Osteoblast (primary cell): ENCODE measurements around the gene TXNDC11. TPM values are rescaled to one million over a fixed set of nuclear protein-coding genes. Genes with fewer than 3 reads are reported as not detected.

Source experiments
- DNase-seq: peaks from one replicate; pipeline ENCODE4 v3.0.0; 2011; ENCODE audit warnings: low spot score, mixed read lengths; ENCODE audit not compliant: insufficient read length; ENCODE audit errors: missing footprints
- H2AFZ ChIP-seq: 2 replicates; pipeline ENCODE4 v1.6.0; 2011; ENCODE audit warnings: mild to moderate bottlenecking, low read length
- H3K27ac ChIP-seq: 2 replicates; pipeline ENCODE4 v1.5.1; 2011; ENCODE audit warnings: mild to moderate bottlenecking, low read depth, low read length, moderate library complexity
- H3K27me3 ChIP-seq: 2 replicates; pipeline ENCODE4 v1.6.0; 2012; ENCODE audit warnings: mild to moderate bottlenecking, control low read depth, inconsistent platforms, low read length, moderate library complexity; ENCODE audit not compliant: insufficient read depth
- H3K36me3 ChIP-seq: 2 replicates; pipeline ENCODE4 v1.5.1; 2011; ENCODE audit warnings: mild to moderate bottlenecking, low read length, control low read depth, moderate library complexity; ENCODE audit not compliant: insufficient read depth
- H3K4me1 ChIP-seq: 2 replicates; pipeline ENCODE4 v1.5.1; 2011; ENCODE audit warnings: mild to moderate bottlenecking, low read length, control low read depth, moderate library complexity; ENCODE audit not compliant: insufficient read depth
- H3K4me2 ChIP-seq: 2 replicates; pipeline ENCODE4 v1.6.0; 2011; ENCODE audit warnings: mild to moderate bottlenecking, low read length; ENCODE audit not compliant: insufficient read depth
- H3K4me3 ChIP-seq: fragments of 200-600 bp; sonication (generic); 3 replicates; pipeline ENCODE4 v1.5.1; 2012; ENCODE audit warnings: mild to moderate bottlenecking, low read length, inconsistent platforms; ENCODE audit not compliant: insufficient read depth
- H3K79me2 ChIP-seq: 2 replicates; pipeline ENCODE4 v1.6.0; 2012; ENCODE audit warnings: mild to moderate bottlenecking, low read length, control low read depth, inconsistent platforms; ENCODE audit not compliant: insufficient read depth
- H3K9me3 ChIP-seq: 2 replicates; pipeline ENCODE4 v1.5.1; 2011; ENCODE audit warnings: low read depth, low read length, control low read depth
- H4K20me1 ChIP-seq: 2 replicates; pipeline ENCODE4 v1.6.0; 2012; ENCODE audit warnings: mild to moderate bottlenecking, low read length, control low read depth; ENCODE audit not compliant: insufficient read depth
- total RNA-seq: library from RNA; depleted of rRNA; stranded (reverse); fragments of >200 nt; gene quantifications from 2 replicates; pipeline ENCODE4 v1.2.3, GENCODE V29; 2012
- TF ChIP-seq, protein P1 (sequence below): IDR thresholded peaks from 2 replicates; pipeline ENCODE4 v1.5.1; 2011; ENCODE audit warnings: mild to moderate bottlenecking, low read depth, low read length, moderate library complexity; ENCODE audit errors: extremely low read depth

TXNDC11 gene
- total RNA-seq, 1 donor, result 26.1 TPM

DNA sequence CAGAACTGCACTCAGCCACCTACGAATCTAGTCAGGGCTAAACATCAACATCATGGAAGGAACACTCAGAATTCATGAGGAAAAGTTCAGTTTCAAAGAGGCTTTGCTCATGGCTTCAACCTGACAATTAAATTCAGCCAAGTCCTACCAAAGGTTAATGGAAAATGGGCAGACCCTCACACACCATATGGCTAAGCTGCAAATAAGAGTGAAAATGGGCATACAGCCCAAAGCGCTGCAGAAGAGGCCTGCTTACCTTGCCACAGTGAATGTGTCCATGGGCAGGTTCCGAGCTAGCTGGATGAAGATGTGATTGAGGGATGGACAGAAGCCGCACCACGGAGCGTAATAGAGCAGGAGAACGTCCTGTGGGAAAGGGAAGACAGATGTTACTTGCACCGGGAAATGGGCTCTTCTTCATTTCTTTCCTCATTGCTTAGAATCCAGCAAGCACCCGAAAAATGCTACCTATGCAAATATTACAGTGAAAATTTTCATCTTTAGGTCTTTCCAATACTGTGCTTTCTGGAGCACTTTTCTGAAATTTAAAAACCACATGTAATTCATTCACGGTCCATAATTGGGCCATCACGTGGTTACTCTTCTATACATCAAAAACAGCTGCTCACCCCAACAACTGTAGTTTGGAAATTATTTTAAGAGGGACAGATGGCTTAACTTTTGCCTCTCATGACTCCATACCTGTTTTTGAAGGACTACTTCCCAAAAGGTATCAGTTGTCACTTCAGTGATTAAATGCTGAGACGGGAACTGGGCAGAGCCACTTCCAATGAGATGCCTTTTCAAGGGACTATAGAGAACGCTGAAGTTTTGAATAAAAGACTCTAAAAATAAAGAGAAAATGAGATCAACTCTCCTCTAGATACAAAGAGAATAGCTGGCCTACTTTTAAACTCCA lies 54.8 kb downstream of the TXNDC11 start:
- no peak for DNase-seq
- peaks cover 22% of the 10 kb centered on the region for H4K20me1 ChIP-seq
- TF ChIP-seq, protein P1, sequence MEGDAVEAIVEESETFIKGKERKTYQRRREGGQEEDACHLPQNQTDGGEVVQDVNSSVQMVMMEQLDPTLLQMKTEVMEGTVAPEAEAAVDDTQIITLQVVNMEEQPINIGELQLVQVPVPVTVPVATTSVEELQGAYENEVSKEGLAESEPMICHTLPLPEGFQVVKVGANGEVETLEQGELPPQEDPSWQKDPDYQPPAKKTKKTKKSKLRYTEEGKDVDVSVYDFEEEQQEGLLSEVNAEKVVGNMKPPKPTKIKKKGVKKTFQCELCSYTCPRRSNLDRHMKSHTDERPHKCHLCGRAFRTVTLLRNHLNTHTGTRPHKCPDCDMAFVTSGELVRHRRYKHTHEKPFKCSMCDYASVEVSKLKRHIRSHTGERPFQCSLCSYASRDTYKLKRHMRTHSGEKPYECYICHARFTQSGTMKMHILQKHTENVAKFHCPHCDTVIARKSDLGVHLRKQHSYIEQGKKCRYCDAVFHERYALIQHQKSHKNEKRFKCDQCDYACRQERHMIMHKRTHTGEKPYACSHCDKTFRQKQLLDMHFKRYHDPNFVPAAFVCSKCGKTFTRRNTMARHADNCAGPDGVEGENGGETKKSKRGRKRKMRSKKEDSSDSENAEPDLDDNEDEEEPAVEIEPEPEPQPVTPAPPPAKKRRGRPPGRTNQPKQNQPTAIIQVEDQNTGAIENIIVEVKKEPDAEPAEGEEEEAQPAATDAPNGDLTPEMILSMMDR, result no peak
- H3K9me3 ChIP-seq, result no peaks in the 10 kb centered on the region
- H3K4me3 ChIP-seq, result no peak overlapping the region
- no peak overlapping the region for H3K4me2 ChIP-seq
- H3K79me2 ChIP-seq, result peaks cover 23% of the 10 kb centered on the region
- H3K27ac ChIP-seq, result no peak overlapping the region
- peaks cover 52% of the 10 kb centered on the region for H3K36me3 ChIP-seq
- peaks cover 17% of the 10 kb centered on the region for H3K4me1 ChIP-seq
- no peak overlapping the region for H2AFZ ChIP-seq
- no peaks in the 10 kb centered on the region for H3K27me3 ChIP-seq

DNA sequence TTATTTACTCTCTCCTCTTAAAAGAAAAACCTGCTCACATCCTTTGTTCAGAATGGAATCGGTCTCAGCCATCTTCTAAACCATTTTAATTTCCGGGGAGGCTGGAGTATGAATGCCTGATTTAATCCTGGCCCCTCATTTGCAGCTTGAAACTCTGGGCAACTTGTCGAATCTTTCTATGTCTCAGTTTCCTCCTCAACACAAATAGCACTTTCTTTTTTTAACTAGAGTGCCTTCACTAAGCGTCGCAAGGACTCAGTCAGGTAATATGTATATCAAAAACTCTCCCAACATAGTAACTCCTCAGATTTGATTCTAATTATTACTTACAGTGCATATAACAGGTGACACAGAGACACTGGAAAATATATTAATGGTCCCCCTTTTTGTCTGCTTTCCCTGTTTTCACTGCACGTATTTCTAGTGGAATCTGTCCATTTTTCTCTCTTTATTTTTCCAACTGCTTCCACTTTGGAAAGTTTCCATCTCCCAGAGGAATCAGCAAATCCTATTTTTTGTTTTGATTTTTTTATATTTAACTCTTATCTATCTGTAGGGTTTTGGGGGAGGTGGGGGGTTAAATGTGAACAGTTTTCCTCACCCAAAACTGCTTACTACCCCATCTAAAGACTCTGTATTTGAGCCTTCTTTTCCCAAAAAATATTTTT lies 55.8 kb downstream of the TXNDC11 start:
- H3K9me3 ChIP-seq, result no peaks in the 10 kb centered on the region
- no peak for DNase-seq
- peaks cover 27% of the 10 kb centered on the region for H3K79me2 ChIP-seq
- peaks cover 23% of the 10 kb centered on the region for H3K4me1 ChIP-seq
- peak overlapping the region; percentile 12 for H3K27ac ChIP-seq
- H3K4me3 ChIP-seq, result no peak overlapping the region
- peaks cover 29% of the 10 kb centered on the region for H4K20me1 ChIP-seq
- TF ChIP-seq, protein P1, result no peak
- H3K4me2 ChIP-seq, result no peak overlapping the region
- no peaks in the 10 kb centered on the region for H3K27me3 ChIP-seq
- no peak overlapping the region for H2AFZ ChIP-seq
- peaks cover 54% of the 10 kb centered on the region for H3K36me3 ChIP-seq

DNA sequence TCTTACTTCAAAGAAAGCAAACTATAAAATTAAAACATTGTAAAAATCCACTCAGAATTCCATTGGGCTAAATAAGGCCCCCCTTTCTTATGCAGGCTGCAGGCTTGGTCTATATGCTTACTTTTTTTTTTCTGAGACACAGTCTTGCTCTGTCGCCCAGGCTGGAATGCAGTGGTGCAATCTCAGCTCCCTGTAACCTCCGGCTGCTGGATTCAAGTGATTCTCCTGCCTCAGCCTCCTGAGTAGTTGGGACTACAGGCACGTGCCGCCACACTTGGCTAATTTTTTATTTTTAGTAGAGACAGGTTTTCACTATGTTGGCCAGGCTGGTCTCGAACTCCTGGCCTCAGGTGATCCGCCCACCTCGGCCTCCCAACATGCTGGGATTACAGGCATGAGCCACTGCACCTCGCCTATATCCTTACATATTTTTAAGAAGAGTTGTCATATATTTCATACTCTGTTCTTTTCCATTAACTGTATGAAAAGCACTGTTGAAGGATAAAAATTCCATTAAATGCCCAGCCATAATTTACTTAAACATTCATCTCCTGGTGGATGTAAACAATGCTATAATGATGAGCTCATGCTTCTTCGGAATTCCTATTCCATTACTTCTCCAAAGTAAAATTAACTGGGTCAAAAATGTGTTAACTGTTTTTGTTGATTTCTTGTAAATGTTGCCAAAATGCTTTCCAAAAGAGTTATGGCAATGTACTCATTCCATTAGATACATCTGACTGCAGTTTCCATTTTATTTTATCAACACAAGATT lies 56.6 kb downstream of the TXNDC11 start:
- Histone ChIP-seq H2AFZ (no peak overlapping the region), H3K4me1 (peaks cover 23% of the 10 kb centered on the region), H3K27ac (peak overlapping the region; percentile 12), H3K27me3 (no peaks in the 10 kb centered on the region), H3K9me3 (no peaks in the 10 kb centered on the region), H4K20me1 (peaks cover 38% of the 10 kb centered on the region), H3K4me3 (no peak overlapping the region), H3K4me2 (no peak overlapping the region), H3K36me3 (peaks cover 54% of the 10 kb centered on the region), H3K79me2 (peaks cover 32% of the 10 kb centered on the region)
- TF ChIP-seq, protein P1, result no peak
- DNase-seq, result no peak
